CD4-positive, alpha-beta T cell treated with Interferon alpha-2 for 1 hour (primary cell): ENCODE measurements around the gene KCNK17.
A peak's percentile ranks its signal among the peaks of the same experiment; 100 is the strongest.

ENCODE experiments used
- DNase-seq, 2 donors: peaks; one replicate each; pipeline ENCODE4 v3.0.0-alpha.2; 2020 to 2022

The KCNK17 gene, protein sequence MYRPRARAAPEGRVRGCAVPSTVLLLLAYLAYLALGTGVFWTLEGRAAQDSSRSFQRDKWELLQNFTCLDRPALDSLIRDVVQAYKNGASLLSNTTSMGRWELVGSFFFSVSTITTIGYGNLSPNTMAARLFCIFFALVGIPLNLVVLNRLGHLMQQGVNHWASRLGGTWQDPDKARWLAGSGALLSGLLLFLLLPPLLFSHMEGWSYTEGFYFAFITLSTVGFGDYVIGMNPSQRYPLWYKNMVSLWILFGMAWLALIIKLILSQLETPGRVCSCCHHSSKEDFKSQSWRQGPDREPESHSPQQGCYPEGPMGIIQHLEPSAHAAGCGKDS

DNA sequence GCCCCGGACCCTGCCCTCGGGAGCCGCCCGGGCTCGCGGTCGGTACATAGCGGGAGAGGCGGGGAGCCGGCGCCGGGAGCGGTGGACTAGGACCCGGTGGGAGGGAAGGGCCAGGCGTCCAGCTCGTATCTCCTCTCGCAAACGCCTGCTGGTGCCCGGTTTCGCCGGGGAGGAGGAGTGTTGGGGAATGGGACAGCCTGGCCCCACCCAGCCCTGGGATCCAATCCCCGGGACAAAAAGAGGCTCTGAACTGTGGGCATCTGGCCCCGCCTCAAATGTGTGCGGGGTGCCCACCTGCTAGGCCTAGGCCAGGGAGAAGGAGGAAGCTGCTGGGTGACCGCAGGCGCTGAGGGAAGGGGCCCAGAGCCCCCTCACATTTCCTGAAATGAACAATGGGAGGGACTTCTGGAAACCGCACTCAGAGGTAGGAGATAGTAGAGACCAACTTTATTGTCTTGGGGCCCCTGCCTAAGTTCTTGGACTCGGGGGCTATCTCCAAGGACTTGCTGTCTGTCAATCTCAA, at the start of gene KCNK17:
Gene KCNK17 (minus strand): TSS at position 147 of the 523 bp plus-strand sequence. CDS start 99 bp downstream, at position 48.
- no peak for DNase-seq

DNA sequence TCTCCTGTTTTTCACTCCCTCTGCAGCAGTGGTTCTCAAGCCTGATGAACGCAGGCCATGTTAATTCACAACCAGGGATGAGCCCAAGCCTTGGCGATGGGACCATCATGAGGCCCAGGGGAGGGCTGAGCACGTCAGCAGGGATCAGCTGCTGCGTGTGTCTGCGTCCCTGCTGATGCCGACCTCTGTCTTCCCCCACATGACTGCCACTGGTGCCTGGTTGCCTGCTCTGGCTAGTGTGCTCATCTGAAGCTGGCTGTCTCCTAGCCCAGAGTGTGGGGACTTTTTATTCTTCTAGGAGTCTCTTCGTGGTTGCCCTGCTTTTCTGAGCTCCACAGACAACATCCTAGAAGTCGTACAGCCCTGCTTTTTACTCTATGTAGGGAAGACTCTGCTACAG, 49.1 kb upstream of the KCNK17 start:
- DNase-seq: no peak

DNA sequence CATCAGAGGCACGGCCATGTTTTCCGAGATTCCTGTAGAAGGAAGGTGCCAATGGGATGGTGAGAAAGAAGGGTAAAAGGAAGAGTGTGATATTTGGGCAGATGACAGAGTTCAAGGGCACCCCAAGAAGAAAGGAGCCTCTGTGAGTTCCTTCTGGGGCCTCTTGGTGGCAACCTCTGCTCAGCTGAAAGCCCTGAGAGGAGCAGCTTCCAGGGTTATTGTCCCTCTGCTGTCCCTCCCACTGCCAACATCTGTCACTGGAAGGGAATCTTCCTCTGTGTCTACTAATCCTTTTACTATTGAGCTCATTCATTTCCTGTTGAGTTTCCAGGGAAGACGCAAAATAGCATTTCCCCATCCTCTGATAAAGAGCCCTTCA, 48.3 kb upstream of the KCNK17 start:
- no peak for DNase-seq

DNA sequence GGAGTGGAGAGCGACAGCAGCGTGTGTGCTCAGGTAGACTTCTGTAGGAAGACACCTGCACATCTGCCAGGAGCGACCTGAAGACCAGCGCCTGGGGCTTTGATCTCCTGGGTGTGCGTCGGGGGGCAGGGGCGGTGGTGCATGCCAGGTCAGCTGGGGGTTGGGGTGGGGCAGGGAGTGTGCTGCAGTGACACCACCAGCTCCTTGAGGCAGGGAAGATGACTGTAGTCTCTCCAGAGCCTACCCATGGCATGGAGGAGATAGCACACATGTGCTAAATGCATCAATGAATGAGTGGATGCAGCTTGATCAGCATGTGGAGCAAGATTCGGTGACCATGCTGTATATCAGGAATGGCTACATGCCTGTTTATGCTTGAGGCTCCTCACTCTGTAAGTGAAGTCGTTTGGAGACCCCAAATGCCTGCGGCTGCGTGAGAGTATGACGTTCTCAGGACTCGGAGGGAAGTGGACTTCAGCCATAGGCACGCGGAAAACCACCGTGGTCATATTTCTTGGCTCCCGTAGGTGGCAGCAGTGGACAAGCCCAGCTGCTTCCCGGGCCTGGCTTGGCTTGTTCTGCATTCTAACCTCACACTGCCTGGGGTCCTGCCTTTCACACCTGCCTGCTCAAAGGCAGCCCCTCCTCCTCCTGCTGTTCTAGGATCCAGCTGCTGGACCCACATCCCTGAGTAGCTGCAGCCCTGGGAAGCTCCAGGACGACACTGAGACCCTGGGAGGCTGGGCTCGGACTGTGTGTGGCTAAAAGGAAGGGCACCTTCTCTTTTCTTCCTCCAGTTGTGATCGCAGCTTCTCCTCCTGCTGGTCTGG, 47.7 kb upstream of the KCNK17 start:
- DNase-seq: peak; percentile 20 to 36

DNA sequence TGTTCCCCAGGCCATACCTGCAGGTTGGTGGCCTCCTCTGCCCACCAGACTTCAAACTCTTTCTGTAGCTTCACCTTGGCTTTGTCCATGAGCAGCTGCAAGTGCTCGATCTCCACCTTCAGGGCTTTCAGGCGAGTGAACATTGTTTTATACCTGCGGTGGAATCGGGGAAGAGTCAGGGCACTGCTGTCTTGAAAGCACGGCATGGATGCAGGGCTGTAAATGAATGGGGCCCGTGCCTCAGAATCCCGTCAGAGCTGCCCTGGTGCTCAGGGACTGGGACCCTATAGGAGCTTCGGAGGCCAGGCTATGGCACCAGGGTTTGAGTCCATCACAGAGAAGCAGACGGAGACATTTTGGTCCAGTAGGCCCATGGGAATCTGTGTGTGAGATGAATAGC, 46.2 kb upstream of the KCNK17 start:
- DNase-seq: no peak

DNA sequence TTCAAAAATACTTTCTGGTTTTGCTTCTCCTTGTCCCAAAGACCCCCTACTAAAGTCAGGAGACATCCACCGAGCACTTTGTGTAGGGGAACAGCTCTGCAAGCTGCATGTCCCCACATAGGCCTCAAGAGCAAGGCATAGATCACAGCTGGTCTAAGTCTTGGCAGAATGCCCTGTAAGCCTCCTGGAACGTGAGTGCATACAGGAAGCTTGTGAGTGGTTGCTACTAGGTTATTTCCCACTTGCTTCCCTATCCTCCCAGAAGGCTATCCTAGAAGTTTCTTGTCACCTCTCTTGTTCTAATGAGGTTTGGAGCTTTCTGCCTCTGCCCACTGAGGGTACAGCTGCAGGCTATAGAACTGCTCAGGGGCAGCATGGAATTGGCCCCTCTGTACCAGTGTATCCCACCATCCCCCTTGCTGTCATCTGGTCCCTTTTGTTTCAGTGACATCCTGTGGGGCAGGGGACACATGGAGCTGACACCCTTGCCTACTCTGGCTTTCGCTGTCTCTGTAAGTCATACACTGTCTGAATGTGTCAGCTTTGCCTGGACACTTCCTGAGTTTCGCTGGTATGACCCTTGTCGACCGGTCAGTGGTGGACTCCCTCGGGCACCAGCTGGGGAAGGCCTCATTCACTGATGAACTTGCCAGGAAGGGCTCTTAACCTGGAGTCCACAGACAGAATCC, 43.9 kb upstream of the KCNK17 start:
- DNase-seq: no peak

DNA sequence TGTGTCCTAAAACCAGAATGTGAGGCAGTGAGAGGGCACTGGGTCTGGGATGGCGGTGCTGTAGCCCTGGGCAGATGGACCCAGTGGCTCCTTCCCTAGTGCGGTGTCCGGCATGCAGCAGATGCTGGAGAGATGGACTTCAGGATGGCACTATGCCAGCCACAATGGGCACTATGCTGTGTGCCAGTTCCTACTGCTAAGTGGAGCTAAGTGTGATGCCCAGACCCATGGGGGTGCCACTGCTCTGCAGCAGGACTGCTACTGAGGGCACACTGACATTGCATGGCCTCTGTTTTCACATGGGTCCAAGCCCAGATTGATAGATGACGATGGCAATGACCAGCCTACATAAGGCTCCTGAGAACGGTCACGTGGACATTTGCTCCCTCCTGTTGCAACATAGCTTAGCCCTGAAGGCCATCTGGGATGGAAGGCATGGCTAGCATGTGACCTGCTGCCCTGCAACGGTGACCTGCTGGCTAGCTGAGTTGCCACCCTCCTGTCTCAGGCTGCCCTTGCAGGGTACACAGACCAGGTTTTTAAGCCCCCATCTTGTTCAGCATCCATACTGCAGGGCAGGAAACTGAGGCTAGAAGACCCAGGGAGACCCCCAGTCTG, 39.6 kb upstream of the KCNK17 start:
- no peak for DNase-seq

DNA sequence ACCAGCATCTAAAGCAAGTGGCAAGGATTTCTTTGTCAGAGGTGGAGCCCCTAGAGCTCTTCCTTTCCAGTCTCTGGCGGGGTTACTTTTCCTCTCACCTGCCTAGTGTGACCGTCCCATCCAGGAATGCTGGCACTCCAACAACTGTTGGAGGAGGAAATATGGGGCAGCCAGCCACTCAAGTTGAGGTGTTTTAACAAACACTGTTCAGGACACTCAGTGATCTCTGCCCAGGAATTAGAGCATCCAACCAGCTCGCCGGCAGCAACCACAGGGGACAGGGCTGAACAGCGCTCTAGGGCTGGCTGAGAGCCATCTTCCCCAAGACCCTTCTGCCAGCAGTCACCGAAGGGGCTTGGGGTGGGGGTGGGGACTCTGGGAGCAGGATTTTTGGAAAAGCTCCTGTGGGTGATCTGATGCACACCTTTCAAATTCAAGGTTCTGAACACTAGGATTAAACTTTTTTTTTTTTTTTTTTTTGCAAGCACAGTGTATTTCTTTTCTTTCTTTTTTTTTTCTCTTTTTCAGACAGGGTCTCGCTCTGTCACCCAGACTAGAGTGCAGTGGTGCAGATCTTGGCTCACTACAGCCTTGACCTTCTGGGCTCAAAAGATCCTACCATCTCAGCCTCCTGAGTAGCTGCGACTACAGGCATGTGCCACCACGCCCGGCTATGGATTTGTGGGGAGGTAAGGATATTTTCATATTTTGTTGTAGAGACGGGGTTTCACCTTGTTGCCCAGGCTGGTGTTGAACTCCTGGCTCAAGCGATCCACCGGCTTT, 36.7 kb upstream of the KCNK17 start:
- DNase-seq: no peak

DNA sequence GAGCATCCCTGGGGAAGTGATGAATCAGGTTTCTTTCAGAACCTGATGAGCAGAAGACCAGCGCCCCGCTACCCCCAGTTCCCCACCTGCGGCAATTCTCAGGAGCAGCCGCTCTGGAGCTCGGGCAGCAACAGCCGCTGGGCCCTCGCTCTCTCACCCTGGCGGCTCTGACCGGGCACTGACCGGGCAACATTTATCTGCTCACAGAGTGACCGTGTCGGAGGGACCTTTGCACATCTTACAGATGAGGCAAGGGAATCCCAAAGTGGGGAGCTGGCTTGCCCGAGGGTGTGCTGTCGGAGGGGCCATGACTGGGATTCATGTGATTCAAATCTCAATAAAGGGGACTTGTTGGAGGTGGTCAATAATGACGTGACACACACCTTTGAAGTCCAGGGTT, 34.5 kb upstream of the KCNK17 start:
- DNase-seq: no peak

DNA sequence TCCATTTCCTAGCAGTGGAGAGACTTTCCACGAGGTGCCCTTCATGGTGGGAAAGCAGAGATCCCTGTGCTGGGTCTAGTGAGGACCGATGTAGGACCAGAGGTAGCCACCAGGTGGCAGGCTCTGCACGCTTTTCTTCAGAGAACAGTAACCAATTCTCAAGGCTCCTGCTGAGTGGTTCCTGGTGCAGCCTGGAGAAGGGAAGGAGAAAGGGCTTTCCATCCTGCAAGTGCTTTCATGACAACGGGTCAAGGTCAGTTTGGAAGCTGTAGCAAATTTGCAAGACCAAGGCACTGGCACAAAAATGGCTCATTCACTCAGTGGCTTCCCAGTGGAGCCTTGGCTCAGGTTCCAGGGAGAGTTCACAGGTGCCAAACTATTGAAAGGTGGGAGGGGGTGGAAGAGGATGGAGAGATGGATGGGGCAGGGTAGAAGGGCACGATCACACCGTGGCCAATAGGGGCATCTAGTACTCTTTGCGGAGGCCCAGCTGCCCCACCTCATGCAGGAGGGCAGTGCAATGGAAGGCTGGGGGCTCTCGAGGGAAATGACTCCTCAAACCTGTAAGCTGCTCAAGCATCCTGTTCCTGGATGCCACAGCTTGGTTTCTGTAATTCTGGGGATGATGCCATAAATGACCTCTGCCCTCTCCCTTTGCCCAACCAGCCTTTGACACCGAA, 33.8 kb upstream of the KCNK17 start:
- DNase-seq: peak; percentile 15 to 49

DNA sequence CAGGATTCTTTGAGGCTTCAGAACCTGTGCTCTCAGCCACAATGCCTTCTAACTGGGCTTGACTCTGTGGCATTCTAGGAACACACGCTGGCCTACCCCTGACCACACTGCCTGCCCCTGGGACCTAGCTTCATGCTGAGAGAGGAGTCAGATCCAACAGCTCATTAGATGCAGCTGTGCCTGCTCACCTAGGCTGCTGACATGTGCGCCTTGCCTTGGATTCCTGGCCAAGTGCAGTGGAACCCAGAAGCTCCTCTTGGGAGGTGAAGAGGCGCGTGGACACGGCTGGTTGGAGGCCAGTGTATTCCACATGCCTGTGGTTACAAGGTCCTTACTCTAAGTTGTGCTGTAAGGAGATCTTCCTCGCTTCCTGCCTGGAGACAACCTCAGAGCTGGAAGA, 33.0 kb upstream of the KCNK17 start:
- no peak for DNase-seq

DNA sequence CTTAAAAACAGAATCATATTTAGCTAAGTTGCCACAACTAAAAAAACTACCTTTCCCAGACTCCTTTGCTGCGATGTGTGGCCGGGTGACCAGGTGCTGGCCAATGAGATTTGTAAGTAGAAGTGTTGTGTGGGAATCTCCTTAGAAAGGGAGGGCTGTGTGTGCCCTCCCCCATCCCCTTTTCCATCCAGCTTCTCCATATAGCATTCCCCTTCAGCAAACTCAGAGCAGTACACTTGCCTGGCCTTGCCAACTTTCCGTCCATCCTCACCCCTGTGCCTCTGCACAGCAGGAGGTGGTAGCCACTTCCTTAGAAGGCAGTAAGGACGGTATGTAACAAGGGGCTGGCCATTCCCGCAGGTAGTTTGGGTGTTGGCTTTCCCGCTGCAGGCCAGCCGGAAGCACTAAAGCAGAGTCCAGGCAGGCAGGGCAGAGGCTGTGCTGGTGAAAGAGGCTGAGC, 30.6 kb upstream of the KCNK17 start:
- no peak for DNase-seq

DNA sequence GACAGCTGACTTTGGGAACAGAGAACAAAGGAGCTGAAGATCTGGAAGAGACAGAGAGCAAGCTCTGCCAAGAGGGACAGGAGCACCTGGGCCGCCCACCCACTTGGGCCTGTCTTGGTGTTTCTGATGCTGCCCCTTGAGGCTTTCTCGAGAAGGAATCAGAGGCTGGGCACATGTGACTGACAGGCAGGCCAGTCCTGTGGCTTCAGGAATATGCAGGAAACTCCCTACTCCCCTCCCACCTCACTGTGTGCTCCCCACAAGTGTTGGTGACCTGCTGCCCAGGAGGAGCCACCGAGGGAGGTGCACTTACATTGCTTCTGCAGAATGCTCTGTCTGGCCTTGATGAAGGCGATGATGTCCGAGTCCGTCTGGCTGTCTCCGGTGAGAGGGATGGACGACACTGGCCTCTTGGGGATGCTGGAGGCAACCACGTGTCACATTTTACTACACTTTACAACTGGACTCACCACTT, 29.2 kb upstream of the KCNK17 start:
- DNase-seq: no peak

DNA sequence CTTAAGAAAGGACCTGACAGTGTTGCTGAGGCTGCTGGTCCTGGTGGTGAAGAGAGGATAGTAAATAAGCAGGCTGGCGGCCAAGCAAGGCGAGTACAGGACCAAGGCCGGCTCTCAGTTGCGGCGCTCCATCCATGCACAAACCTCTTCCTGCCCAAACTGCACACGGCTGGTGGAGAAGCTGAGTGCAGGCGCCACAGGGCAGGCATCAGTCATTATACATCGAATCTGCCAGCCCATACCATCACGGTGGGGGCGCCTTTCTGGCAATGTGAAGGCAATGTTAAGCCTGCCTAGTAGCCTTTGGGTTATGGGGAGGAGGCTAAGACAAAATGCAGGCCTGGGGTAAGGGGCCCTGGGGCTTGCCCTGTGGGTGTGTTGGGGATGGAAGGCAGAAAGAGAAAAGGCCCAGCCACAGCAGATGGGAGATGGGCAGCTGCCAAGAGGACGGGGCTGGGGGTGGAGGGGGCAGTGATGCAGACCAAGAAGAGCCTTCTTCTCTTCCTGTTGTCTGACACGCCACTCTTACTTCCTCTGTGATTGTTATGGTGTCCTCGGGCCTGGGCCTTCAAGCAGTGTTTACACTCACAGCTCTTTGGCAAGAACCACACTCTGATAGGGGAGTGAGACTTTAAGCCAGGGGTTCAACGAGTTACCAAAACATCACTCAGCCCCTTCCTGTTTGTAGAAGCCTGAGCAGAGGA, 28.6 kb upstream of the KCNK17 start:
- DNase-seq: peak in 1 of 2 donors; percentile 5

DNA sequence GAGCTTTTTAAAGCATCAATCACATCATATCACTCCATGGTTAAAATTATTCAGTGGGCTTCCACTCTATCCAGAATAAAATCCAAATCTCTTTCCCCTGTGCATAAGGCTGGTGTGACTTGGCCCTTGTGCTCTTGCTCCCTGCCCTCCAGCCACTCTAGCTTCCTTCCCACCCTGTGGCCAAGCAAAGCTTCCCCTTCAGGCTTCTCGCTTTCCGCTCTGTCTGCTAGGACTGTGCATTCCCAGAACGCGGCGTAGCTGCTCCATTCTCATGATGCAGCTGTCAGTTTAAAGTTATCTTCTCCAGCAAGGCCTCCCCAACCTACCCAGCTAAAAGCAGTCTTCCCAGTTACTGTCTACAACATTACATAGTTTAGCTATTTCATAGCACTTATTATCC, 27.7 kb upstream of the KCNK17 start:
- DNase-seq: no peak

DNA sequence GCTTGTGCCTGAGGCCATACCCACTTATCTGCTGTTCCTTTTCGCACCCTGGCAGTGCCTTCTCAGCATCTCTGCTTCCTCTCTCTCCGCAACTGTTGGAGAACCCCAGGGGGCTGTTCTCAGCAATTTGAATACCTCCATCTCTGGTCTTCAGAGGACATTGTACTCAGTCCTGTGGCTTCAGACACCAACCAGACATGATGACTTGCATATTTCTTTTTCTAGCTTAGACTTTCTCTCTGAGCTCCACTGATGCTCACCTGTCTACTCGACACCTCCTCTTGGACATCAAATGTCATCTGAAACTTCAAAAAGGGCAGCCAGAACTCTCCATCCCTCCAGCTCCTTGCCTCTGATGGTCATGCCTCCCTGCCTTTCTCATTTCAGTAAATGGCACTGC, 27.1 kb upstream of the KCNK17 start:
- no peak for DNase-seq

DNA sequence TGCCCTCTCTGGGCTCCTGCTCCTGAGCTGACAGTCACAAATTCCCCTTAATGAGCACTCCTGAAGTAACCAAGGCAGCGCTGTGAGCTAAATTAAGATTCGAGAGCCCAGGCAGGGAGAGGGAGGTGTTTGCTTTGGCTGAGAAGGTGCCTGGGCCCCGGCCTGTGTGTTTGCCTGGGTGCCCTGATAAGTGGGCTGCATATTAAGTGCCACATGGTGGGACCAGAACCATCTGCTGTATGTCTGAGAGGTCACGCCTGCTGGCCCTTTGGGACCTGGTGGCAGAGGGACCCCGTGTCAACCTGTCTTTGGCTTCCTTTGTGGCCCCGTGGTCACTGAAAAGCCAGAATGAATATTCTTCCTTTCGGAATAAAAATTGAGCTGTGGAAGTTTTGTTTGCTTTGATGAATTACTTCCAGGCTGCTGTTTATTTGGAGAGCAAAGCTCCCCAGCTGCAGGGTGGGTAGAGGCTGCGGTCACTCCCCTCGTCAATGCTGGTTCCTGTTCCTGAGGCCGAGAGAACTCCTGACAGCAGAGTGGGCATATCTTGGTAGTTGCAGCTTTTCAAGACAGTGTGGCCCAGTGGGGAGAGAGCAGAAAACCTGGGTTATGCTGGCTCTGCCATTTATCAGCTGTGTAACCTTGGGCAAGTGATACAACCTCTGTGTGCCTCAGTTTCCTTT, 25.8 kb upstream of the KCNK17 start:
- no peak for DNase-seq

DNA sequence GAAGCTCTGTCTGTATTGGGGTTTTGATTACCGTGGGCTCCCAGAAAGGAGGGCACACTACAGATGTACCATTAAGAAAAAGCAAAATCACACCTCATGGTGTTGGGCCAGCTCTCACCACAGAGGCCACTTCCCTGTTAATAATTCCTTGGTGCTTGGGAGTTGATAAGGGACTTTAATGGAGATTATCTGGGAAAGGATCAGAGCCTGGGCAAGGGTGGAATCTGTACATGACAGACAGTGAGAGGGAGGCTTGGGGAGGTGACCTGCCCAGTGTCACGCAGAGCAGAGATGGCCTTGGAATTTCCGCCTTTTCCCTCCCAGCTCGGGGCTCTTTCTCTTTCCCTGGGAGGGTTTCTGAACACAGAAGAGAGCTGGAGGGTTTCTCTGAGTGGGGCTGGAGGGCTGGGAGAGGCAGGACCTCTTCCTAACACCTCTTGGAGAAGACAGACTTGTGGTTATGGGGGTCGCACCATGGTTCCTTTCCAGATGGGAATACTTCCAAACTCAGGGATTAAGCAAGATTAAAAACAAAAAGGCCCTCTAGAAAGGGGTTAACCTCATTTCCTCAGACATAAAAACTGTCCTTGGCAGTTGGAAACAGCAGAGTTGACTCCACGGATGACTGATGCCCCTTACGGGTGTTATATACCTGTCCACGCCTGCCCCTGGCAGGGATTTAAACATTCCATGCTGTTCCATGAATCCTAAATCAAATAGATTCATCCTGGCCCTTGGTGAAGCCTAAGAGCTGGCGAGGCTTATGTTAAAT, 25.1 kb upstream of the KCNK17 start:
- no peak for DNase-seq

DNA sequence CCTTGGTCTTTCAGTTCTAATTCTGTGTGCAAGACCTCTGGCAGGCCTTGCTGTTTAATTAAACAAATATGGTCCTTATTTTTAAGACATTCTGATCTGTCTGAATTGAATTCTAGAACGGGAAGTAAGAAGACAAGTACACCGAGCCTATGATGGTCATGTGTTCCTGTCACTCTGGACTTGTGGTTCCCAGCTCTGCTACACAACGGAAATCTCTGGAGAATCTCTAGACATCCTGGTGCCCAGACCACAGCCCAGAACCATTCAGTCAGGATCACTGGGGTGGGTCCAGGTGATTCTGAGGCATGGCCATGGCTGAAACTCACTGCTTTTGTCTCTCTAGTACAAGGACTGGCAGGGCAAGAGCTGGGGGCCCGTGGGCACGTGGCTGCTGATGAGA, 24.2 kb upstream of the KCNK17 start:
- DNase-seq: no peak
